GM12878 (cell line): Measurements from ENCODE around the gene KLF3. TPM values are rescaled to one million over a fixed set of nuclear protein-coding genes. Genes with fewer than 3 reads are reported as not detected.

Source experiments
- ASH2L ChIP-seq: fragments of 300-600, 200-600 bp; sonication (generic); IDR thresholded peaks from 2 replicates; pipeline ENCODE4 v1.6.1; 2017; ENCODE audit warnings: low read depth, mild to moderate bottlenecking, borderline replicate concordance
- ATF3 ChIP-seq: IDR thresholded peaks from 2 replicates; pipeline ENCODE4 v1.6.1; 2011; ENCODE audit warnings: low read depth, mild to moderate bottlenecking, low read length, moderate library complexity, borderline replicate concordance; ENCODE audit errors: extremely low read depth
- ATF7 ChIP-seq: fragments of 450-650 bp; IDR thresholded peaks from 2 replicates; pipeline ENCODE4 v1.6.1; 2016; ENCODE audit warnings: low read depth, mild to moderate bottlenecking
- BHLHE40 ChIP-seq, 2 experiments: fragments of 450-650 bp in 1 of 2; IDR thresholded peaks; 2 replicates each; pipeline ENCODE4 v1.6.1; 2011 to 2017; ENCODE audit warnings: low read depth in 2 of 2, borderline replicate concordance in 1 of 2, improper control_type of control experiment in 1 of 2, low read length in 1 of 2, mild to moderate bottlenecking in 1 of 2
- CEBPB ChIP-seq, 2 experiments: fragments of 150-350 bp in 1 of 2; IDR thresholded peaks; 2 replicates each; pipeline ENCODE4 v1.6.1; 2012 to 2014; ENCODE audit warnings: low read depth in 2 of 2, low read length in 2 of 2, borderline replicate concordance in 1 of 2, inconsistent platforms in 1 of 2
- E2F8 ChIP-seq: fragments of 450-650 bp; IDR thresholded peaks from 2 replicates; pipeline ENCODE4 v1.6.1; 2018; ENCODE audit warnings: mild to moderate bottlenecking, low read depth, moderate library complexity; ENCODE audit not compliant: partially characterized antibody
- EED ChIP-seq: sonication (generic); IDR thresholded peaks from 2 replicates; pipeline ENCODE4 v1.6.1; 2016; ENCODE audit warnings: antibody characterized with exemption, low read depth
- EZH2 ChIP-seq: IDR thresholded peaks from 2 replicates; pipeline ENCODE4 v1.6.1; 2012; ENCODE audit warnings: low read depth, mild to moderate bottlenecking, control low read depth, inconsistent platforms, low read length, borderline replicate concordance; ENCODE audit not compliant: control insufficient read depth
- IKZF2 ChIP-seq, 2 experiments: fragments of 450-650 bp; IDR thresholded peaks; 2 replicates each; pipeline ENCODE4 v1.6.1; 2017; ENCODE audit warnings: mild to moderate bottlenecking in 2 of 2, moderate library complexity in 2 of 2
- KAT2A ChIP-seq: conservative IDR thresholded peaks from 2 replicates; pipeline ENCODE4 v1.6.1; 2011; ENCODE audit warnings: low read depth, low read length; ENCODE audit not compliant: control insufficient read depth
- KDM1A ChIP-seq: fragments of 200-600 bp; sonication (generic); IDR thresholded peaks from 2 replicates; pipeline ENCODE4 v1.6.1; 2016; ENCODE audit warnings: borderline replicate concordance
- MLLT1 ChIP-seq: fragments of 450-650 bp; IDR thresholded peaks from 2 replicates; pipeline ENCODE4 v1.6.1; 2016; ENCODE audit warnings: mild to moderate bottlenecking
- MYC ChIP-seq: IDR thresholded peaks from 2 replicates; pipeline ENCODE4 v1.6.1; 2011; ENCODE audit warnings: mild to moderate bottlenecking, low read length, moderate library complexity, inconsistent platforms; ENCODE audit not compliant: insufficient read depth, insufficient replicate concordance, insufficient read length, severe bottlenecking
- PBX3 ChIP-seq: IDR thresholded peaks from 2 replicates; pipeline ENCODE4 v1.6.1; 2011; ENCODE audit warnings: mild to moderate bottlenecking, low read depth, low read length, moderate library complexity; ENCODE audit not compliant: insufficient replicate concordance
- PKNOX1 ChIP-seq: fragments of 450-650 bp; IDR thresholded peaks from 2 replicates; pipeline ENCODE4 v1.6.1; 2016; ENCODE audit warnings: mild to moderate bottlenecking
- POLR2A ChIP-seq: IDR thresholded peaks from 2 replicates; pipeline ENCODE4 v1.6.1; 2011; ENCODE audit warnings: low read depth, mild to moderate bottlenecking, low read length
- POLR2AphosphoS5 ChIP-seq: IDR thresholded peaks from 2 replicates; pipeline ENCODE4 v1.6.1; 2011; ENCODE audit warnings: mild to moderate bottlenecking, low read length, inconsistent platforms
- SIX5 ChIP-seq: IDR thresholded peaks from 2 replicates; pipeline ENCODE4 v1.6.1; 2011; ENCODE audit warnings: mild to moderate bottlenecking, low read depth, low read length, moderate library complexity; ENCODE audit not compliant: severe bottlenecking
- SMC3 ChIP-seq: IDR thresholded peaks from 2 replicates; pipeline ENCODE4 v1.6.1; 2011; ENCODE audit warnings: low read length, improper control_type of control experiment, borderline replicate concordance
- SP1 ChIP-seq: IDR thresholded peaks from one replicate; pipeline ENCODE4 v1.6.1; 2011; ENCODE audit warnings: low read depth, low read length
- SUZ12 ChIP-seq: fragments of 200-600 bp; sonication (generic); IDR thresholded peaks from one replicate; pipeline ENCODE4 v1.6.1; 2018; ENCODE audit warnings: antibody characterized with exemption, mild to moderate bottlenecking; ENCODE audit not compliant: unreplicated experiment
- TCF12 ChIP-seq: IDR thresholded peaks from 2 replicates; pipeline ENCODE4 v1.6.1; 2011; ENCODE audit warnings: low read depth, mild to moderate bottlenecking, low read length
- ZZZ3 ChIP-seq: IDR thresholded peaks from 2 replicates; pipeline ENCODE4 v1.6.1; 2011; ENCODE audit warnings: low read depth; ENCODE audit not compliant: control insufficient read depth, insufficient read length
- polyA plus RNA-seq, 11 experiments: library from polyadenylated mRNA; depleted of rRNA in 4 of 11; unstranded in 6 of 11; stranded (reverse) in 5 of 11; fragments of >200 nt; fragmentation: Nextera tagmentation in 4 of 11; fragmentation: Illumina TruSeq in 1 of 11; extraction: Ambion mirVana in 4 of 11; extraction: Trizol in 1 of 11; gene quantifications; 1 replicate in 1 of 11; 2 replicates in 10 of 11; pipeline versions ENCODE4 v1.2.1 to v1.2.3, GENCODE V29; 2011 to 2016; ENCODE audit warnings: inconsistent platforms in 2 of 11, missing spikeins in 2 of 11, low read depth in 1 of 11
- total RNA-seq, 4 experiments: library from RNA; depleted of rRNA in 3 of 4; stranded (reverse); fragments of >200 nt in 3 of 4; fragmentation: Illumina TruSeq in 1 of 4; extraction: Trizol in 1 of 4; gene quantifications; 2 replicates each; pipeline versions ENCODE4 v1.2.1 to v1.2.3, GENCODE V29; 2013 to 2021

The KLF3 gene
- total and polyA plus RNA-seq, 10 of the 15 experiments (the other 5 are each of a cell fraction or from before 2014, with no cell fraction given) = 1.4 to 5.8 (median 2.1) TPM

- TF ChIP-seq CEBPB (IDR thresholded peaks at IDR 0.05; ENCODE audit: borderline replicate concordance in 1 of 2, low read depth in 2 of 2, low read length in 2 of 2) (no peak), SP1 (no peak), ATF7 (peak; percentile 55; the same call in 1 of the 2 replicates), PBX3 (no peak), TCF12 (0 out of 2 replicates have a peak, but pooled peaks have one; percentile 26), MLLT1 (no peak), ZZZ3 (no peak), POLR2AphosphoS5 (no peak), EZH2 (no peak), SUZ12 (no peak), E2F8 (no peak), ASH2L (no peak), POLR2A (peak; percentile 49; the same call in 1 of the 2 replicates), MYC (no peak), SMC3 (no peak), KDM1A (no peak), ATF3 (no peak), KAT2A (no peak), SIX5 (no peak), BHLHE40 (IDR thresholded peaks at IDR 0.05; ENCODE audit: borderline replicate concordance in 1 of 2, low read depth in 2 of 2, low read length in 1 of 2) (no peak), PKNOX1 (no peak), EED (no peak), IKZF2 (IDR thresholded peaks at IDR 0.05) (peak in 1 of 2 experiments; percentile 24; a peak in 1 of 4 replicates)
These were observed 3.3 kb downstream of the KLF3 start (continued) for GRCh38 chr4:38667085-38667893.
